Heart left ventricle (tissue), 16 donors: ENCODE data around the gene SNW1. TPM values are rescaled to one million over a fixed set of nuclear protein-coding genes. Genes with fewer than 3 reads are reported as not detected.
A peak's percentile ranks its signal among the peaks of the same experiment; 100 is the strongest.

Experiments
- ATAC-seq, 4 donors: fragments of 200-7000 bp; cut with Tn5 transposase; one replicate each; pipeline ENCODE4 v1.9.1; 2020 to 2022; ENCODE audit warnings: moderate library complexity in 4 of 4, mild to moderate bottlenecking in 3 of 4, moderate number of reproducible peaks in 1 of 4
- DNase-seq, 5 donors: peaks; one replicate each; pipeline ENCODE4 v3.0.0-alpha.2; 2020
- H3K27ac ChIP-seq, 12 donors: fragments of 200-600 bp; sonication (generic) in 4 of 12; one replicate each; pipeline versions ENCODE4 v1.5.0 to v1.8.0; 2016 to 2022; ENCODE audit warnings: mild to moderate bottlenecking in 2 of 12
- H3K27me3 ChIP-seq, 9 donors: fragments of 200-600 bp; sonication (generic) in 2 of 9; one replicate each; pipeline versions ENCODE4 v1.5.1 to v1.8.0; 2016 to 2022; ENCODE audit warnings: mild to moderate bottlenecking in 3 of 9
- H3K36me3 ChIP-seq, 9 donors: fragments of 200-600 bp; sonication (generic) in 2 of 9; one replicate each; pipeline versions ENCODE4 v1.5.0 to v1.8.0; 2018 to 2022; ENCODE audit warnings: mild to moderate bottlenecking in 2 of 9
- H3K4me1 ChIP-seq, 12 donors: fragments of 200-600 bp; sonication (generic) in 4 of 12; one replicate each; pipeline versions ENCODE4 v1.5.0 to v1.8.0; 2016 to 2022; ENCODE audit warnings: mild to moderate bottlenecking in 3 of 12
- H3K4me3 ChIP-seq, 12 donors: fragments of 200-600 bp; sonication (generic) in 4 of 12; one replicate each; pipeline versions ENCODE4 v1.5.0 to v1.8.0; 2017 to 2022; ENCODE audit warnings: mild to moderate bottlenecking in 9 of 12, moderate library complexity in 4 of 12
- H3K9me3 ChIP-seq, 12 donors: fragments of 200-600 bp; sonication (generic) in 4 of 12; one replicate each; pipeline versions ENCODE4 v1.5.0 to v1.8.0; 2016 to 2022; ENCODE audit warnings: mild to moderate bottlenecking in 1 of 12
- CTCF ChIP-seq, 12 donors: fragments of 200-600 bp; sonication (generic) in 4 of 12; IDR thresholded peaks; one replicate each; pipeline versions ENCODE4 v1.5.0 to v1.8.0; 2018 to 2022; ENCODE audit warnings: antibody characterized with exemption in 12 of 12, mild to moderate bottlenecking in 5 of 12
- POLR2A ChIP-seq, 2 donors: fragments of 450-650 bp; IDR thresholded peaks; one replicate each; pipeline ENCODE4 v1.6.1; 2017; ENCODE audit warnings: antibody characterized with exemption in 2 of 2, mild to moderate bottlenecking in 2 of 2, moderate library complexity in 2 of 2
- WGBS, 4 donors: extraction: QIAGEN DNeasy Blood & Tissue Kit in 2 of 4; methylation state at CpG; one replicate each; pipeline versions ENCODE4 v1.1.5 to v1.1.7; 2013 to 2018; 5-methylcytosine and 5-hydroxymethylcytosine counted together
- intact Hi-C, 10 donors: fragments of 100-400 bp; cut with DNase I; formaldehyde crosslinking; loops; one replicate each; pipeline versions ENCODE4 v1.11.1 to v1.14.2; 2022
- polyA plus RNA-seq, 2 donors: library from polyadenylated mRNA; stranded (reverse); fragments of 200-250 nt; gene quantifications; one replicate each; pipeline ENCODE4 v1.2.3, GENCODE V29; 2013
- total RNA-seq, 9 donors: library from RNA; depleted of rRNA in 2 of 9; stranded (reverse); fragments of >200 nt in 2 of 9; fragmentation: NEBNext Ultra II Directional in 3 of 9; extraction: Animal tissue kit (Norgen Biotek cat#: 25700) in 3 of 9; gene quantifications; one replicate each; pipeline versions ENCODE4 v1.1.0 to v1.2.4, GENCODE V29; 2016 to 2023
- donor health status: ischemic (EF 13 %, LVEDD 7.1; RV severe dilation, severe dysfunction).
- donor health status: healthy with polysubstance abuse.
- donor health status: DM: no; HTN: yes; CAD: no.
- donor health status: DM: no; HTN: no; CAD: no.
- donor health status: ischemic (EF 25% LVEDD 6.9; RV normal size, moderate dysfunction).
- donor health status: ischemic (EF 25% LVEDD 5.7; RV mildly dilated, moderate dysfunction).
- donor health status: healthy.
- donor health status: DM: yes; HTN: yes; CAD: no.
- donor health status: ischemic (EF 35%, LVEDD 5.7; RV mildly dilated, moderate dysfunction).
- donor health status: nonischemic (EF 11% LVEDD 7.7; RV severe dilation, severe dysfunction).
- donor health status: DM: yes; HTN: yes; CAD: no.
- donor health status: PGD.
- donor health status: ischemic (EF 29% LVEDD 5.4; RV normal size, mild dysfunction).
- donor health status: nonischemic (EF 23%, LVEDD 6.1; RV moderate dilation, normal function).

SNW1 gene
- total and polyA plus RNA-seq, 11 donors = 25.8 to 67.3 (median 47.0) TPM

GRCh38 chr14:77714926-77715325 lies 46.0 kb downstream of the SNW1 start:
- Histone ChIP-seq H3K4me1 (peaks cover 0 to 6% (median 1%) of the 10 kb centered on the region in 12 donors), H3K27me3 (no peaks in the 10 kb centered on the region), H3K27ac (no peak overlapping the region), H3K36me3 (peaks cover 0 to 100% (median 98%) of the 10 kb centered on the region in 9 donors), H3K9me3 (no peaks in the 10 kb centered on the region), H3K4me3 (no peak overlapping the region)
- 90 to 93% (median 92%) methylated on average over 6 of the region's 6 CpGs for WGBS, 4 donors
- DNase-seq = no peak
- TF ChIP-seq POLR2A (IDR thresholded peaks at IDR 0.05) = no peak
- TF ChIP-seq CTCF (IDR thresholded peaks at IDR 0.05) = no peak
- intact Hi-C loops = no loop called here
- ATAC-seq = no peak

- WGBS, 4 donors = 78 to 90% (median 82%) methylated on average over 2 of the region's 2 CpGs
- intact Hi-C loops = no loop called here
Measured at GRCh38 chr14:77710364-77710763, 50.6 kb downstream of the SNW1 start.

DNA sequence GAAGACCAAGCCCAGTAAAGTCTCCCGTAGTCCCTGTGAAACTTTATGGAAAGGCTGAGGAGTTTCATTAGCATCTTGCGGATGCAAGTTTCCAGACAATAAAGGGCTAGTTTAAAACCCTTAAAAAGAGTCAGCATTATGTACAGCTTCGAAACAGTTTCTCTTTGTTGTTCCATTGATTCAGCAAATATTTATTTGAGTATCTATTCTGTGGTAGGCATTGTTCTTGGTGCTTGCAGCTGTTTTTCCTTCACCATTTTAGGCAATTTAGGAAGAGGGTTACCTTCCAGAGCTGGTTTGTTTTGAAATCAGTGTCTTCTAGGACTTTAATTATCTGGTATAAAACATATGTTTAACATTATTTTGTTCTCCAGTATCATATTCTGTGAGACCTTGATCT lies 51.5 kb downstream of the SNW1 start:
- H3K27ac ChIP-seq = no peak overlapping the region
- intact Hi-C loops = loop anchor here in 9 of 10 donors (5.0 to 10.0 kb wide), 5 partner anchors 52 to 255 kb away; partner anchors contain the start of genes AHSA1 (in 4 of the 9) and VIPAS39 (in 4 of the 9)
- 79 to 83% (median 81%) methylated on average over 3 of the region's 3 CpGs for WGBS, 4 donors
- H3K9me3 ChIP-seq = no peaks in the 10 kb centered on the region
- ATAC-seq (no peak), DNase-seq (no peak)
- H3K4me1 ChIP-seq = peaks cover 0 to 41% (median 27%) of the 10 kb centered on the region in 12 donors
- TF ChIP-seq POLR2A (IDR thresholded peaks at IDR 0.05) (no peak), CTCF (IDR thresholded peaks at IDR 0.05) (no peak)
- H3K36me3 ChIP-seq = peaks cover 0 to 57% (median 53%) of the 10 kb centered on the region in 9 donors
- H3K4me3 ChIP-seq = peak overlapping the region in 7 of 12 donors; percentile 73 to 95 (median 91)
- H3K27me3 ChIP-seq = no peaks in the 10 kb centered on the region

More at GRCh38 chr14:77710364-77710763, 50.6 kb downstream of the SNW1 start:
- DNase-seq = no peak
- TF ChIP-seq POLR2A (IDR thresholded peaks at IDR 0.05) (no peak), CTCF (IDR thresholded peaks at IDR 0.05) (no peak)
- Histone ChIP-seq H3K27me3 (no peaks in the 10 kb centered on the region), H3K9me3 (no peaks in the 10 kb centered on the region), H3K27ac (no peak overlapping the region), H3K4me3 (no peak overlapping the region), H3K4me1 (peaks cover 0 to 41% (median 27%) of the 10 kb centered on the region in 12 donors), H3K36me3 (peaks cover 0 to 58% (median 55%) of the 10 kb centered on the region in 9 donors)
- ATAC-seq = no peak

GRCh38 chr14:77708749-77709148 lies 52.2 kb downstream of the SNW1 start:
- peaks cover 0 to 57% (median 53%) of the 10 kb centered on the region in 9 donors for H3K36me3 ChIP-seq
- WGBS, 4 donors = 15 to 21% (median 17%) methylated on average over 7 of the region's 7 CpGs
- no peaks in the 10 kb centered on the region for H3K9me3 ChIP-seq
- peak overlapping the region in 4 of 12 donors; percentile 71 to 79 (median 76) for H3K27ac ChIP-seq
- intact Hi-C loops = loop anchor here in 9 of 10 donors (5.0 to 10.0 kb wide), 5 partner anchors 51 to 254 kb away; partner anchors contain the start of genes AHSA1 (in 4 of the 9) and VIPAS39 (in 4 of the 9)
- no peaks in the 10 kb centered on the region for H3K27me3 ChIP-seq
- DNase-seq (no peak), ATAC-seq (no peak)
- peak overlapping the region; percentile 61 to 97 (median 91) for H3K4me3 ChIP-seq
- TF ChIP-seq POLR2A (IDR thresholded peaks at IDR 0.05) = no peak
- TF ChIP-seq CTCF (IDR thresholded peaks at IDR 0.05) = no peak
- peaks cover 0 to 41% (median 27%) of the 10 kb centered on the region in 12 donors for H3K4me1 ChIP-seq
